ENCODE results near the gene DOC2B. TPM values are rescaled to one million over a fixed set of nuclear protein-coding genes. Genes with fewer than 3 reads are reported as not detected.

DOC2B gene
- total and polyA plus RNA-seq, 9 of the 15 experiments (the other 6 are each of a cell fraction or from before 2014, with no cell fraction given): 0.02 TPM; not detected in 8

- no TSS peak for BruUV-seq (replicated peaks)
- ChIA-PET POLR2A (no interaction called here), CTCF (ENCODE audit: low intra/inter-chr PET ratio) (no interaction called here)
- H3K4me3 ChIP-seq: no peak overlapping the region
- H3K79me2 ChIP-seq (ENCODE audit: control insufficient read depth, insufficient read depth, low read length): no peaks in the 10 kb centered on the region
- in situ Hi-C loops (cut with MboI) (no loop called here), intact Hi-C loops (cut with micrococcal nuclease) (no loop called here)
- H3K27ac ChIP-seq (ENCODE audit: extremely low read depth, low read depth, low read length): no peak overlapping the region
- no peak overlapping the region for H3K9ac ChIP-seq (ENCODE audit: insufficient read depth in 1 of 2, low read depth in 2 of 2, low read length in 2 of 2)
- TF ChIP-seq RFX1 (IDR thresholded peaks at IDR 0.05) (peak; percentile 37), NR1H2 (CRISPR knock-in tag; IDR thresholded peaks at IDR 0.05) (no peak)
- no peak overlapping the region for H3K4me2 ChIP-seq (ENCODE audit: insufficient read depth, low read length)
- no peak overlapping the region for H2AFZ ChIP-seq (ENCODE audit: low read depth, low read length)
- no peaks in the 10 kb centered on the region for H3K9me3 ChIP-seq (replicated peaks; ENCODE audit: control insufficient read depth, insufficient read depth, low read depth, low read length)
- DNase-seq (ENCODE audit: extremely low read depth in 1 of 4, low spot score in 3 of 4): no peak
- H4K20me1 ChIP-seq (replicated peaks; ENCODE audit: control insufficient read depth, insufficient read depth, low read length): no peaks in the 10 kb centered on the region; the same call in 1 of the 2 replicates
- no peak for FAIRE-seq
- peaks cover 5 to 43% of the 10 kb centered on the region in 2 experiments; a peak in 4 of 5 replicates for H3K27me3 ChIP-seq (ENCODE audit: control insufficient read depth in 2 of 2, insufficient read depth in 2 of 2, low read length in 2 of 2)
- H3K4me1 ChIP-seq (replicated peaks in 1 of 2; ENCODE audit: control insufficient read depth in 2 of 2, insufficient read depth in 2 of 2, low read length in 2 of 2): no peaks in the 10 kb centered on the region
- ATAC-seq: no peak
- no peaks in the 10 kb centered on the region for H3K9me1 ChIP-seq (ENCODE audit: control insufficient read depth, insufficient read depth, low read length)
- no peaks in the 10 kb centered on the region for H3K36me3 ChIP-seq (ENCODE audit: control insufficient read depth, insufficient read depth, low read length)
- WGBS (ENCODE audit: insufficient coverage, low coverage, missing lambda C conversion rate): 0% methylated on average over 11 of the region's 15 CpGs
Measured at GRCh38 chr17:227078-227945, 45.9 kb upstream of the DOC2B start.

- intact Hi-C loops (cut with micrococcal nuclease) (no loop called here), in situ Hi-C loops (cut with MboI) (no loop called here)
- no TSS peak for BruUV-seq (replicated peaks)
- WGBS (ENCODE audit: insufficient coverage, low coverage, missing lambda C conversion rate): 6% methylated on average over 23 of the region's 24 CpGs
- Histone ChIP-seq H3K79me2 (ENCODE audit: control insufficient read depth, insufficient read depth, low read length) (no peaks in the 10 kb centered on the region), H3K9ac (ENCODE audit: insufficient read depth in 1 of 2, low read depth in 2 of 2, low read length in 2 of 2) (no peak overlapping the region), H3K27ac (ENCODE audit: extremely low read depth, low read depth, low read length) (no peak overlapping the region), H4K20me1 (replicated peaks; ENCODE audit: control insufficient read depth, insufficient read depth, low read length) (no peaks in the 10 kb centered on the region; the same call in 1 of the 2 replicates), H3K9me3 (replicated peaks; ENCODE audit: control insufficient read depth, insufficient read depth, low read depth, low read length) (no peaks in the 10 kb centered on the region), H3K4me2 (ENCODE audit: insufficient read depth, low read length) (no peak overlapping the region), H2AFZ (ENCODE audit: low read depth, low read length) (no peak overlapping the region), H3K4me1 (replicated peaks in 1 of 2; ENCODE audit: control insufficient read depth in 2 of 2, insufficient read depth in 2 of 2, low read length in 2 of 2) (no peaks in the 10 kb centered on the region), H3K4me3 (no peak overlapping the region), H3K9me1 (ENCODE audit: control insufficient read depth, insufficient read depth, low read length) (no peaks in the 10 kb centered on the region), H3K27me3 (ENCODE audit: control insufficient read depth in 2 of 2, insufficient read depth in 2 of 2, low read length in 2 of 2) (peaks cover 2 to 34% of the 10 kb centered on the region in 2 experiments; a peak in 3 of 5 replicates), H3K36me3 (ENCODE audit: control insufficient read depth, insufficient read depth, low read length) (no peaks in the 10 kb centered on the region)
- ChIA-PET POLR2A (no interaction called here), CTCF (ENCODE audit: low intra/inter-chr PET ratio) (no interaction called here)
- no peak for ATAC-seq
- FAIRE-seq: no peak
- TF ChIP-seq HOXB6 (CRISPR knock-in tag; IDR thresholded peaks at IDR 0.05; ENCODE audit: borderline replicate concordance): no peak
- TF ChIP-seq CCAR2 (IDR thresholded peaks at IDR 0.05; ENCODE audit: low read depth, low read length): no peak
- no peak for TF ChIP-seq ERF (CRISPR knock-in tag; IDR thresholded peaks at IDR 0.05)
- no peak for TF ChIP-seq ARID3A (IDR thresholded peaks at IDR 0.05; ENCODE audit: borderline replicate concordance, low read depth, low read length)
- no peak for TF ChIP-seq FIP1L1 (IDR thresholded peaks at IDR 0.05; ENCODE audit: low read depth, low read length, poor library complexity, severe bottlenecking)
- no peak for TF ChIP-seq PHF20 (IDR thresholded peaks at IDR 0.05; ENCODE audit: partially characterized antibody)
- no peak for TF ChIP-seq ZNF76 (CRISPR knock-in tag; IDR thresholded peaks at IDR 0.05; ENCODE audit: borderline replicate concordance)
- TF ChIP-seq ZNF253 (CRISPR knock-in tag; conservative IDR thresholded peaks at IDR 0.05): no peak
- DNase-seq (ENCODE audit: extremely low read depth in 1 of 4, low spot score in 3 of 4): no peak
Measured at GRCh38 chr17:226108-227077, 44.9 kb upstream of the DOC2B start.
